IMR-90 (cell line): Measurements from ENCODE around the gene CKAP2L. TPM values are rescaled to one million over a fixed set of nuclear protein-coding genes. Genes with fewer than 3 reads are reported as not detected.
A peak's percentile ranks its signal among the peaks of the same experiment; 100 is the strongest.

Experiments used
- ATAC-seq: fragments of 200-7000 bp; cut with Tn5 transposase; 2 replicates; pipeline ENCODE4 v1.9.1; 2020; ENCODE audit warnings: low read depth, mild to moderate bottlenecking, moderate library complexity
- BruUV-seq: library from RNA; stranded (reverse); fragments of 400-500 nt; replicated peaks from 2 replicates; lab custom pipeline; 2021; lab: Mats Ljungman, UMichigan
- CTCF ChIA-PET: fragments of 300-600 bp; formaldehyde crosslinking; extraction: SDS; loops from one replicate; lab custom pipeline; 2021; ENCODE audit warnings: antibody characterized with exemption; lab: Yijun Ruan, JAX
- POLR2A ChIA-PET: fragments of 300-600 bp; sonication (Branson Sonifier 250); formaldehyde crosslinking; loops from one replicate; lab custom pipeline; 2022; ENCODE audit warnings: antibody characterized with exemption; ENCODE audit not compliant: unreplicated experiment; lab: Charles Lee
- DNase-seq: peaks from one replicate; pipeline ENCODE4 v3.0.0; 2013
- H2AFZ ChIP-seq: replicated peaks from 2 replicates; pipeline ENCODE3; 2013; ENCODE audit warnings: low read length, mild to moderate bottlenecking; ENCODE audit not compliant: poor library complexity
- H2AK5ac ChIP-seq: 2 replicates; pipeline ENCODE4 v1.6.1; 2013; ENCODE audit warnings: low read depth, low read length, inconsistent platforms
- H2AK9ac ChIP-seq: replicated peaks from 2 replicates; pipeline ENCODE3; 2013; ENCODE audit warnings: mild to moderate bottlenecking, low read depth, low read length, moderate library complexity; ENCODE audit not compliant: poor library complexity
- H2BK120ac ChIP-seq: 2 replicates; pipeline ENCODE4 v1.6.1; 2013; ENCODE audit warnings: low read depth, low read length, inconsistent platforms
- H2BK15ac ChIP-seq: 3 replicates; pipeline ENCODE4 v1.6.1; 2013; ENCODE audit warnings: low read depth, low read length, inconsistent platforms
- H2BK20ac ChIP-seq: 2 replicates; pipeline ENCODE4 v1.6.1; 2013; ENCODE audit warnings: low read depth, mild to moderate bottlenecking, inconsistent platforms, low read length, moderate library complexity
- H2BK5ac ChIP-seq: 2 replicates; pipeline ENCODE4 v1.6.1; 2013; ENCODE audit warnings: mild to moderate bottlenecking, low read depth, low read length, inconsistent platforms; ENCODE audit not compliant: poor library complexity, severe bottlenecking
- H3K14ac ChIP-seq: replicated peaks from 2 replicates; pipeline ENCODE4 v1.6.1; 2013; ENCODE audit warnings: low read depth, low read length, inconsistent platforms
- H3K18ac ChIP-seq: 2 replicates; pipeline ENCODE4 v1.6.1; 2013; ENCODE audit warnings: low read depth, low read length, control low read depth
- H3K23ac ChIP-seq: 2 replicates; pipeline ENCODE4 v1.6.1; 2013; ENCODE audit warnings: low read depth, low read length, inconsistent platforms
- H3K27ac ChIP-seq: 2 replicates; pipeline ENCODE4 v1.5.1; 2013; ENCODE audit warnings: mild to moderate bottlenecking, control low read depth, low read length; ENCODE audit not compliant: insufficient read depth
- H3K27me3 ChIP-seq: 2 replicates; pipeline ENCODE4 v1.6.1; 2013; ENCODE audit warnings: low read length; ENCODE audit not compliant: control insufficient read depth, insufficient read depth
- H3K36me3 ChIP-seq: 2 replicates; pipeline ENCODE4 v1.6.1; 2013; ENCODE audit warnings: low read length, mixed read lengths; ENCODE audit not compliant: control insufficient read depth, insufficient read depth
- H3K4ac ChIP-seq: 2 replicates; pipeline ENCODE4 v1.6.1; 2013; ENCODE audit warnings: low read depth, low read length, inconsistent platforms
- H3K4me1 ChIP-seq: 2 replicates; pipeline ENCODE4 v1.6.1; 2013; ENCODE audit warnings: low read length, mixed read lengths; ENCODE audit not compliant: control insufficient read depth, insufficient read depth
- H3K4me2 ChIP-seq: 2 replicates; pipeline ENCODE4 v1.6.1; 2013; ENCODE audit warnings: low read depth, mild to moderate bottlenecking, control low read depth, low read length, moderate library complexity
- H3K4me3 ChIP-seq: 2 replicates; pipeline ENCODE4 v1.5.1; 2013; ENCODE audit warnings: low read depth, mild to moderate bottlenecking, control low read depth, low read length, moderate library complexity; ENCODE audit not compliant: insufficient read depth
- H3K56ac ChIP-seq: 2 replicates; pipeline ENCODE4 v1.6.1; 2013; ENCODE audit warnings: low read length, inconsistent platforms; ENCODE audit not compliant: insufficient read depth; ENCODE audit errors: extremely low read depth
- H3K79me1 ChIP-seq, 2 experiments: 2 replicates each; pipeline ENCODE4 v1.6.1; 2013; ENCODE audit warnings: low read length in 2 of 2, inconsistent platforms in 1 of 2, low read depth in 1 of 2
- H3K9ac ChIP-seq: 2 replicates; pipeline ENCODE4 v1.6.1; 2013; ENCODE audit warnings: low read depth, low read length, control low read depth
- H3K9me1 ChIP-seq: 2 replicates; pipeline ENCODE4 v1.6.1; 2013; ENCODE audit warnings: low read length, inconsistent platforms; ENCODE audit not compliant: insufficient read depth
- H3K9me3 ChIP-seq: 2 replicates; pipeline ENCODE4 v1.6.1; 2013; ENCODE audit warnings: low read length; ENCODE audit not compliant: control insufficient read depth, insufficient read depth
- H4K20me1 ChIP-seq: 2 replicates; pipeline ENCODE4 v1.6.1; 2013; ENCODE audit warnings: low read length, inconsistent platforms; ENCODE audit not compliant: insufficient read depth
- H4K5ac ChIP-seq: 2 replicates; pipeline ENCODE4 v1.6.1; 2013; ENCODE audit warnings: mild to moderate bottlenecking, low read depth, low read length, control low read depth
- H4K8ac ChIP-seq, 2 experiments: 2 replicates each; pipeline ENCODE4 v1.6.1; 2013; ENCODE audit warnings: low read depth in 2 of 2, low read length in 2 of 2, control low read depth in 1 of 2, inconsistent platforms in 1 of 2
- H4K91ac ChIP-seq: 2 replicates; pipeline ENCODE4 v1.6.1; 2013; ENCODE audit warnings: low read depth, low read length, inconsistent platforms; ENCODE audit not compliant: insufficient read depth
- BHLHE40 ChIP-seq: fragments of 150-350 bp; IDR thresholded peaks from 2 replicates; pipeline ENCODE4 v1.6.1; 2016; ENCODE audit warnings: mild to moderate bottlenecking, low read depth, low read length
- CHD1 ChIP-seq: IDR thresholded peaks from 2 replicates; pipeline ENCODE4 v1.6.1; 2012; ENCODE audit warnings: low read depth, low read length, improper control_type of control experiment
- FOS ChIP-seq: fragments of 150-350 bp; IDR thresholded peaks from 2 replicates; pipeline ENCODE4 v1.6.1; 2016; ENCODE audit warnings: low read depth, low read length
- MAFK ChIP-seq: IDR thresholded peaks from 2 replicates; pipeline ENCODE4 v1.6.1; 2012; ENCODE audit warnings: low read depth, low read length, improper control_type of control experiment
- MAZ ChIP-seq: IDR thresholded peaks from 2 replicates; pipeline ENCODE4 v1.6.1; 2012; ENCODE audit warnings: low read depth, mild to moderate bottlenecking, low read length, improper control_type of control experiment, moderate library complexity, borderline replicate concordance
- MXI1 ChIP-seq: IDR thresholded peaks from 2 replicates; pipeline ENCODE4 v1.6.1; 2012; ENCODE audit warnings: low read depth, mild to moderate bottlenecking, low read length, moderate library complexity, borderline replicate concordance
- NFE2L2 ChIP-seq: fragments of 150-350 bp; IDR thresholded peaks from 2 replicates; pipeline ENCODE4 v1.6.1; 2016; ENCODE audit warnings: low read depth, mild to moderate bottlenecking, low read length
- POLR2A ChIP-seq: IDR thresholded peaks from 2 replicates; pipeline ENCODE4 v1.6.1; 2012; ENCODE audit warnings: mild to moderate bottlenecking, low read depth, low read length
- RAD21 ChIP-seq: IDR thresholded peaks from 2 replicates; pipeline ENCODE4 v1.6.1; 2012; ENCODE audit warnings: low read length, improper control_type of control experiment
- RCOR1 ChIP-seq: IDR thresholded peaks from 2 replicates; pipeline ENCODE4 v1.6.1; 2012; ENCODE audit warnings: mild to moderate bottlenecking, low read length, improper control_type of control experiment; ENCODE audit not compliant: insufficient replicate concordance
- RFX5 ChIP-seq: IDR thresholded peaks from 2 replicates; pipeline ENCODE4 v1.8.0; 2012; ENCODE audit warnings: low read depth, mild to moderate bottlenecking, low read length, moderate library complexity
- SMC3 ChIP-seq: fragments of 150-350 bp; IDR thresholded peaks from 2 replicates; pipeline ENCODE4 v1.6.1; 2016; ENCODE audit warnings: low read depth, mild to moderate bottlenecking, antibody characterized with exemption, low read length, moderate library complexity
- WGBS, 2 experiments: methylation state at CpG; one replicate each; pipeline versions ENCODE4 v1.1.5 to v1.1.7; 2013; ENCODE audit warnings: missing lambda C conversion rate in 2 of 2; ENCODE audit not compliant: insufficient read length in 1 of 2; ENCODE audit errors: extremely low coverage in 2 of 2; 5-methylcytosine and 5-hydroxymethylcytosine counted together
- dilution Hi-C: fragments of 300-500 bp; cut with HindIII; formaldehyde crosslinking; loops from one replicate; pipeline ENCODE4 v1.14.3; 2018; ENCODE audit warnings: low sequenced_read_pairs; ENCODE audit not compliant: unreplicated experiment
- in situ Hi-C: fragments of 300-500 bp; cut with MboI; formaldehyde crosslinking; loops from 3 replicates; pipeline ENCODE4 v1.14.3; 2019; ENCODE audit warnings: low sequenced_read_pairs, inconsistent platforms, mixed read lengths
- intact Hi-C: fragments of 100-400 bp; cut with micrococcal nuclease; formaldehyde crosslinking; loops from 2 replicates; pipeline ENCODE4 v1.10.0; 2022
- polyA plus RNA-seq, 3 experiments: library from polyadenylated mRNA; depleted of rRNA; stranded (reverse); fragments of >200 nt; gene quantifications; 2 replicates each; pipeline ENCODE4 v1.2.3, GENCODE V29; 2012; ENCODE audit warnings: low replicate concordance in 1 of 3
- total RNA-seq: library from RNA; depleted of rRNA; stranded (reverse); fragments of >200 nt; gene quantifications from 2 replicates; pipeline ENCODE4 v1.2.3, GENCODE V29; 2012
- TF ChIP-seq, protein P1 (sequence below): conservative IDR thresholded peaks from 2 replicates; pipeline ENCODE4 v1.5.1; 2012; ENCODE audit warnings: mild to moderate bottlenecking, low read depth, low read length, improper control_type of control experiment
- TF ChIP-seq, protein P2 (sequence below): fragments of 150-350 bp; IDR thresholded peaks from 2 replicates; pipeline ENCODE4 v1.6.1; 2016; ENCODE audit warnings: low read depth, mild to moderate bottlenecking, low read length, moderate library complexity, borderline replicate concordance

Gene CKAP2L
- total and polyA plus RNA-seq, 2 of the 4 experiments (the other 2 are of a cell fraction) = 6.4 to 9.9 TPM

DNA sequence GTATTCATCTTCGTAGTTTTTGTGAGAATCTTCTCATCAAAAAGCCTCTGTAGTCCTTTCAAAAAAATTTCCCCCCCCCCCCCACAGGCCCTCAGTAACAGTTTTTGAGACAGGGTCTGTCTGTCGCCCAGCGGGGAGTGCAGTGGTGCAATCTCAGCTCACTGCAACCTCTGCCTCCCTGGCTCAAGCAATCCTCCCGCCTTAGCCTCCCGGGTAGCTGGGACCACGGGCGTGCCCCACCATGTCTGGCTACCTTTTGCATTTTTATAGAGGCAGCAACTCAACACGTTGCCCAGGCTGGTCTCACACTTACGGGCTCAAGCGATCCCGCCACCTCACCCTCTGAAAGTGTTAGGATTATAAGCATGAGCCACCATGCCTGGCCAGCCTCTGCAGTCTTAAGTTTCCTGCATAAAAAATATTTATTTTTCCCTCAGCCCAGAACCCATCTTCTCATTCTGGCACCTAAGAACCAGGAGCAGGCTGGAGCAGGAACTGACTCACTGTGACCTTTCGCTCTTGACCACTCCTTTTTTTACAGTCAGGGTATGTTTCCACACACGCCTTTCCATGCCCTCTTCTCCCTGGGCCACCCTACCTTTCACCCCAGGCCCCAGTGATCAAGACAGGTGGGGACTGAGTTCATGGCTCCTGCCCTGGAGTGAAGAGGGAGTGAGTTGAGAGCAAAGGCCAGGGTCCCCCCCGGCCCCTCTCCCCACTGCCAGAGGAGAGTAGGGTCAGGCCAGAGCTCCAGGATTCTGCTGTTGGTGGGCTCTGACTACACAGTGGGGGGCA, 76.1 kb downstream of the CKAP2L start:
- H3K36me3 ChIP-seq = no peaks in the 10 kb centered on the region
- H2BK120ac ChIP-seq = no peak overlapping the region
- peaks cover 12% of the 10 kb centered on the region for H3K4me1 ChIP-seq
- no peak overlapping the region for H3K27ac ChIP-seq
- dilution Hi-C loops = no loop called here
- no peak overlapping the region for H3K18ac ChIP-seq
- no peak overlapping the region for H3K14ac ChIP-seq
- ChIA-PET CTCF (no interaction called here), POLR2A (no interaction called here)
- no peak overlapping the region for H4K8ac ChIP-seq
- WGBS, 2 experiments = 97% methylated on average over 8 of the region's 14 CpGs; no CpG with 5 or more reads in 1 of the 2 experiments
- H4K91ac ChIP-seq = no peak overlapping the region
- no peak overlapping the region; the same call in 1 of the 2 replicates for H2AK5ac ChIP-seq
- DNase-seq = no peak
- no peak overlapping the region for H4K5ac ChIP-seq
- in situ Hi-C loops = no loop called here
- H3K9me3 ChIP-seq = no peaks in the 10 kb centered on the region
- H3K4me2 ChIP-seq = no peak overlapping the region
- no peaks in the 10 kb centered on the region for H4K20me1 ChIP-seq
- no peak overlapping the region for H2AK9ac ChIP-seq
- no peaks in the 10 kb centered on the region for H3K27me3 ChIP-seq
- H3K9ac ChIP-seq = no peak overlapping the region
- intact Hi-C loops = no loop called here
- TF ChIP-seq RCOR1 (no peak), MAZ (no peak), CHD1 (no peak), MAFK (no peak), SMC3 (no peak), NFE2L2 (no peak), MXI1 (no peak), RAD21 (no peak), RFX5 (no peak), BHLHE40 (no peak), FOS (no peak), POLR2A (no peak)
- TF ChIP-seq, protein P1, sequence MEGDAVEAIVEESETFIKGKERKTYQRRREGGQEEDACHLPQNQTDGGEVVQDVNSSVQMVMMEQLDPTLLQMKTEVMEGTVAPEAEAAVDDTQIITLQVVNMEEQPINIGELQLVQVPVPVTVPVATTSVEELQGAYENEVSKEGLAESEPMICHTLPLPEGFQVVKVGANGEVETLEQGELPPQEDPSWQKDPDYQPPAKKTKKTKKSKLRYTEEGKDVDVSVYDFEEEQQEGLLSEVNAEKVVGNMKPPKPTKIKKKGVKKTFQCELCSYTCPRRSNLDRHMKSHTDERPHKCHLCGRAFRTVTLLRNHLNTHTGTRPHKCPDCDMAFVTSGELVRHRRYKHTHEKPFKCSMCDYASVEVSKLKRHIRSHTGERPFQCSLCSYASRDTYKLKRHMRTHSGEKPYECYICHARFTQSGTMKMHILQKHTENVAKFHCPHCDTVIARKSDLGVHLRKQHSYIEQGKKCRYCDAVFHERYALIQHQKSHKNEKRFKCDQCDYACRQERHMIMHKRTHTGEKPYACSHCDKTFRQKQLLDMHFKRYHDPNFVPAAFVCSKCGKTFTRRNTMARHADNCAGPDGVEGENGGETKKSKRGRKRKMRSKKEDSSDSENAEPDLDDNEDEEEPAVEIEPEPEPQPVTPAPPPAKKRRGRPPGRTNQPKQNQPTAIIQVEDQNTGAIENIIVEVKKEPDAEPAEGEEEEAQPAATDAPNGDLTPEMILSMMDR = no peak
- TF ChIP-seq, protein P2, sequence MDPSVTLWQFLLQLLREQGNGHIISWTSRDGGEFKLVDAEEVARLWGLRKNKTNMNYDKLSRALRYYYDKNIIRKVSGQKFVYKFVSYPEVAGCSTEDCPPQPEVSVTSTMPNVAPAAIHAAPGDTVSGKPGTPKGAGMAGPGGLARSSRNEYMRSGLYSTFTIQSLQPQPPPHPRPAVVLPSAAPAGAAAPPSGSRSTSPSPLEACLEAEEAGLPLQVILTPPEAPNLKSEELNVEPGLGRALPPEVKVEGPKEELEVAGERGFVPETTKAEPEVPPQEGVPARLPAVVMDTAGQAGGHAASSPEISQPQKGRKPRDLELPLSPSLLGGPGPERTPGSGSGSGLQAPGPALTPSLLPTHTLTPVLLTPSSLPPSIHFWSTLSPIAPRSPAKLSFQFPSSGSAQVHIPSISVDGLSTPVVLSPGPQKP = no peak
- H2BK20ac ChIP-seq = no peak overlapping the region
- H3K9me1 ChIP-seq = peaks cover 19% of the 10 kb centered on the region
- no peak overlapping the region for H3K4ac ChIP-seq
- H3K79me1 ChIP-seq = 0 out of 4 replicates have a peak, but pooled peaks cover 0 to 5% of the 10 kb centered on the region in 2 experiments
- ATAC-seq = no peak
- H2AFZ ChIP-seq = peak overlapping the region; percentile 27
- H3K23ac ChIP-seq = no peak overlapping the region
- no TSS peak for BruUV-seq
- no peak overlapping the region for H2BK15ac ChIP-seq
- no peak overlapping the region for H2BK5ac ChIP-seq
- no peak overlapping the region for H3K56ac ChIP-seq
- H3K4me3 ChIP-seq = no peak overlapping the region
